Measurements from ENCODE around the gene MESP1.

MESP1 gene

GRCh38 chr15:89728254-89728653, 22.8 kb downstream of the MESP1 start:
- no peaks in the 10 kb centered on the region for H4K20me1 ChIP-seq (ENCODE audit: insufficient read depth)
- no peak overlapping the region for H3K4me3 ChIP-seq (IDR thresholded peaks at IDR 0.05; ENCODE audit: insufficient read depth, low read depth, low read length)
- no peak overlapping the region for H3K9ac ChIP-seq
- no peak overlapping the region for H3K4me2 ChIP-seq
- no peak overlapping the region for H2AFZ ChIP-seq (ENCODE audit: low read depth)
- H3K36me3 ChIP-seq (ENCODE audit: insufficient read depth), result no peaks in the 10 kb centered on the region
- no peaks in the 10 kb centered on the region for H3K27me3 ChIP-seq (ENCODE audit: insufficient read depth, low read depth)
- H3K79me2 ChIP-seq (ENCODE audit: insufficient read depth, low read depth), result no peaks in the 10 kb centered on the region
- H3K4me1 ChIP-seq (ENCODE audit: low read depth, poor library complexity, severe bottlenecking), result no peaks in the 10 kb centered on the region
- TF ChIP-seq CTCF (conservative IDR thresholded peaks at IDR 0.05; ENCODE audit: low read depth, low read length), result no peak
- no peak overlapping the region for H3K27ac ChIP-seq

- no peaks in the 10 kb centered on the region for H3K36me3 ChIP-seq (ENCODE audit: insufficient read depth)
- H4K20me1 ChIP-seq (ENCODE audit: insufficient read depth), result no peaks in the 10 kb centered on the region
- no peak overlapping the region for H3K27ac ChIP-seq
- no peak overlapping the region for H3K4me2 ChIP-seq
- no peak for TF ChIP-seq CTCF (conservative IDR thresholded peaks at IDR 0.05; ENCODE audit: low read depth, low read length)
- H2AFZ ChIP-seq (ENCODE audit: low read depth), result no peak overlapping the region
- H3K79me2 ChIP-seq (ENCODE audit: insufficient read depth, low read depth), result no peaks in the 10 kb centered on the region
- H3K27me3 ChIP-seq (ENCODE audit: insufficient read depth, low read depth), result no peaks in the 10 kb centered on the region
- H3K4me3 ChIP-seq (IDR thresholded peaks at IDR 0.05; ENCODE audit: insufficient read depth, low read depth, low read length), result no peak overlapping the region
- no peaks in the 10 kb centered on the region for H3K4me1 ChIP-seq (ENCODE audit: low read depth, poor library complexity, severe bottlenecking)
- H3K9ac ChIP-seq, result no peak overlapping the region
These were observed 26.0 kb downstream of the MESP1 start for GRCh38 chr15:89725064-89725463.

- no peaks in the 10 kb centered on the region for H4K20me1 ChIP-seq (ENCODE audit: insufficient read depth)
- no peaks in the 10 kb centered on the region for H3K36me3 ChIP-seq (ENCODE audit: insufficient read depth)
- H3K4me1 ChIP-seq (ENCODE audit: low read depth, poor library complexity, severe bottlenecking), result no peaks in the 10 kb centered on the region
- no peak for TF ChIP-seq CTCF (conservative IDR thresholded peaks at IDR 0.05; ENCODE audit: low read depth, low read length)
- no peak overlapping the region for H2AFZ ChIP-seq (ENCODE audit: low read depth)
- H3K9ac ChIP-seq, result no peak overlapping the region
- H3K4me3 ChIP-seq (IDR thresholded peaks at IDR 0.05; ENCODE audit: insufficient read depth, low read depth, low read length), result no peak overlapping the region
- no peaks in the 10 kb centered on the region for H3K79me2 ChIP-seq (ENCODE audit: insufficient read depth, low read depth)
- no peaks in the 10 kb centered on the region for H3K27me3 ChIP-seq (ENCODE audit: insufficient read depth, low read depth)
- H3K4me2 ChIP-seq, result no peak overlapping the region
- H3K27ac ChIP-seq, result no peak overlapping the region
These were observed 26.4 kb downstream of the MESP1 start for GRCh38 chr15:89724621-89725020.

GRCh38 chr15:89723031-89723430, 28.0 kb downstream of the MESP1 start:
- no peaks in the 10 kb centered on the region for H4K20me1 ChIP-seq (ENCODE audit: insufficient read depth)
- no peaks in the 10 kb centered on the region for H3K79me2 ChIP-seq (ENCODE audit: insufficient read depth, low read depth)
- H2AFZ ChIP-seq (ENCODE audit: low read depth), result no peak overlapping the region
- no peaks in the 10 kb centered on the region for H3K36me3 ChIP-seq (ENCODE audit: insufficient read depth)
- TF ChIP-seq CTCF (conservative IDR thresholded peaks at IDR 0.05; ENCODE audit: low read depth, low read length), result no peak
- no peaks in the 10 kb centered on the region for H3K27me3 ChIP-seq (ENCODE audit: insufficient read depth, low read depth)
- no peak overlapping the region for H3K4me3 ChIP-seq (IDR thresholded peaks at IDR 0.05; ENCODE audit: insufficient read depth, low read depth, low read length)
- no peak overlapping the region for H3K4me2 ChIP-seq
- no peaks in the 10 kb centered on the region for H3K4me1 ChIP-seq (ENCODE audit: low read depth, poor library complexity, severe bottlenecking)
- H3K9ac ChIP-seq, result no peak overlapping the region
- H3K27ac ChIP-seq, result no peak overlapping the region

- H3K4me1 ChIP-seq (ENCODE audit: low read depth, poor library complexity, severe bottlenecking), result no peaks in the 10 kb centered on the region
- no peak overlapping the region for H2AFZ ChIP-seq (ENCODE audit: low read depth)
These were observed 36.3 kb downstream of the MESP1 start for GRCh38 chr15:89714775-89715174.

More at GRCh38 chr15:89714775-89715174, 36.3 kb downstream of the MESP1 start:
- Histone ChIP-seq H3K79me2 (ENCODE audit: insufficient read depth, low read depth) (no peaks in the 10 kb centered on the region), H3K4me3 (IDR thresholded peaks at IDR 0.05; ENCODE audit: insufficient read depth, low read depth, low read length) (no peak overlapping the region), H3K36me3 (ENCODE audit: insufficient read depth) (no peaks in the 10 kb centered on the region), H3K9ac (no peak overlapping the region), H3K27me3 (ENCODE audit: insufficient read depth, low read depth) (no peaks in the 10 kb centered on the region), H3K4me2 (no peak overlapping the region), H4K20me1 (ENCODE audit: insufficient read depth) (no peaks in the 10 kb centered on the region), H3K27ac (no peak overlapping the region)
- no peak for TF ChIP-seq CTCF (conservative IDR thresholded peaks at IDR 0.05; ENCODE audit: low read depth, low read length)

Data from KMS-11 (cell line).